ENCODE data around the gene RBM42.

The RBM42 gene

DNA sequence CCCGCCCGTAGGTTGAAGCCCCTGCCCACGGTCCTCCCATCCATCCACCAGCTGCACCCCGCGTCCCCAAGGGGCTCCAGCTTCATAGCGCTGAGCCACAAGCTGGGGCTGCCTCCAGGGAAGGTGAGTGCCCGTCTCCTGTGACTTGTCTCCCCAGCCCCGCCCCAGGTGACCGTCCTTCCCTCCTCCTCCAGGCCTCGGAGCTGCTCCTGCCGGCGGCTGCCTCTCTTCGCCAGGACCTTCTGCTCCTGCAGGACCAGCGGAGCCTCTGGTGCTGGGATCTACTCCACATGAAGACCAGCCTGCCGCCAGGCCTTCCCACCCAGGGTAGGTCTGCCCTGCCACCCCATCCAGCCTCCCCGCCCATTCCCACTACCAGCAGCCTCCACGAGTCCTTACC is 8.8 kb upstream of the RBM42 start:
- no peak for DNase-seq (ENCODE audit: low spot score)

DNA sequence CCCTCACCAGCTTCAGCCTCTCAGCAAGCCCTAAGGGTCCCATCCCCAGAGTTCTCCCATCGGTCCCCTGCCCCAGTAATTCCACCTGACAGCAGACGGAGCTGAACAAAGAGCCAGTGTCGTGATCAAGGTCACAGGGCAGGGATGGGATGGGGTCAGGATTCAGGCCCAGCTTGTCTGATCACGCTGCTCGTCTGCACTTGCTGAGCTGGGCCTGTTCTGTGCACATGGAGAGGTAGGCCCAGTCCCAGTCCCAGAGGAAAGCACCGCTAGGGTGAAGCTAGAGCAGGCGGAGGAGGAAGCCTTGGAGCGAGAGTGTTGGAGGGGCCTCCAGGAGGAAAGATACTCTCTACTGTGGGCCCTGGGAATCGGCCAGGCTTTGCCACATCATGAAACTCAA is 7.1 kb upstream of the RBM42 start:
- no peak for DNase-seq (ENCODE audit: low spot score)

GRCh38 chr19:35622750-35623149 is 6.1 kb upstream of the RBM42 start:
- DNase-seq (ENCODE audit: low spot score): no peak

- DNase-seq (ENCODE audit: low spot score): no peak
Measured at GRCh38 chr19:35623327-35624010, 5.4 kb upstream of the RBM42 start.

DNA sequence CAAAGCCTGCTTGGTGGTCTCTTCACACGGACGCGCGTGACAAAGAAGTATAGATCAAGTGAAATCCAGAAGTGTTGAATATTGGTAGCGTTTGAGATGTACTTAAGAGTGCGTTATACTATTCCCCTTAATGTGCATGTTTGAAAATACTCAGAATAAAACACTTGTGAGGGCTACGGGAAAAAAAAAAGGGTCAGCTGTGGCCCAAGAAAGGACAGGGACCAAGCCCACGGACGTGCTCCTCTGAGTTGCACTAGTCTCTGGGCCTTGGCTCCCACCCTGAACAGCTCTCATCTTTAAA is 622 bp upstream of the RBM42 start:
- DNase-seq (ENCODE audit: low spot score): no peak

DNA sequence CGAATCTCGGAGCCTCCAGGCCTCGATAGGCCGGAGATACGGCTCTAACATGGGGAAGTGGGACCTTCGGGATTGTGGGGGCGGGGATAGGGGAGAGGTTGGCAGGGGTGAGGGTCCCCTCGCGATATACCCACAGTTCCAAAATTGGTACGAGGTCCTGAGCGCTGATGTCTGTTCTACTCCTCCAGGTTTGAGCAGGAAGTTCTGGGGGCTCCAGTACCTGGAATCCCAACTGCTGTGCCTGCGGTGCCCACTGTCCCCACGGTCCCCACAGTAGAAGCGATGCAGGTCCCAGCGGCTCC is 447 bp downstream of the RBM42 start:
- DNase-seq (ENCODE audit: low spot score): no peak

DNA sequence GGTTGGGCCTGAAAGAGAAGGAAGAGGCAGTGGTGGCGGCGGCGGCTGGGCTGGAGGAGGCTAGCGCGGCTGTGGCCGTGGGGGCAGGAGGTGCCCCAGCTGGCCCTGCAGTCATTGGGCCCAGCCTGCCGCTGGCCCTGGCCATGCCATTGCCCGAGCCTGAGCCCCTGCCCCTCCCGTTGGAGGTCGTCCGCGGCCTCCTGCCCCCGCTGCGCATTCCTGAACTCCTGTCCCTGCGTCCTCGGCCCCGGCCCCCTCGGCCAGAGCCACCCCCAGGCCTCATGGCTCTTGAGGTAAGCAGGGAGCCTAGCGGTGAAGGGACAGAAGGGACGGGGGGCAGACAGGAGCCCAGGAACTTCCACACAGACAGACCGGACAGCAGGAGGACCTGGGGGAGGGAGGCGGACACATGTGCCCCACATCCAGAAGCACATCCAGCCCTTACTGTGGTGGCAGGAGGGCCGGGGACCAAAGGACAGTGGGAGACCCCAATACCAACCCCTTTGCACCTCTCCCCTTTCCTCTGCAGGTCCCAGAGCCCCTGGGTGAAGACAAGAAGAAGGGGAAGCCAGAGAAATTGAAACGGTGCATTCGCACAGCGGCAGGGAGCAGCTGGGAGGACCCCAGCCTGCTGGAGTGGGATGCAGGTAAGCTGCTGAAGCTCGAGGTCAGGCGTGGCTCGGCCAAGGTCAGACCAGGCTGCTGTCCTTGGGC is 5.0 kb downstream of the RBM42 start:
- no peak for DNase-seq (ENCODE audit: low spot score)

DNA sequence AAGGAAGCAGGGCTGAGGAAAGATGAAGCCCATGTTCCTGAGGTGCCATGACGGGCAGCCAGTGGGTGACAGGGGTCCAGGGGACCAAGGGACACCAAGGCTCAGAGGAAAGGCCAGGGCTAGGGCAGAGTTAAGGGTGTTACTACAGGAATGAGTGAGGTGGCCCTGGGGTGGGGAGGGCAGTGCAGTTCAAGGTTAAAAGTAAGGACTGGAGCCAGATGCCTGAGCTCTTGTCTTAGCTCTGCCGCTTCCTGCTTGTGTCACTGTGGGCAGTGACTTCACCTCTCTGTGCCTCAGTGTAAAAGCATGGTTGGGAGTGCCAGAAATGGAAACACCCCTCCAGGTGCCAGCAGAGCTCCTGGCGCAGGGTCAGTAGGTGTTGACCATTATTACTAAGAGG is 7.8 kb downstream of the RBM42 start:
- DNase-seq (ENCODE audit: low spot score): no peak

DNA sequence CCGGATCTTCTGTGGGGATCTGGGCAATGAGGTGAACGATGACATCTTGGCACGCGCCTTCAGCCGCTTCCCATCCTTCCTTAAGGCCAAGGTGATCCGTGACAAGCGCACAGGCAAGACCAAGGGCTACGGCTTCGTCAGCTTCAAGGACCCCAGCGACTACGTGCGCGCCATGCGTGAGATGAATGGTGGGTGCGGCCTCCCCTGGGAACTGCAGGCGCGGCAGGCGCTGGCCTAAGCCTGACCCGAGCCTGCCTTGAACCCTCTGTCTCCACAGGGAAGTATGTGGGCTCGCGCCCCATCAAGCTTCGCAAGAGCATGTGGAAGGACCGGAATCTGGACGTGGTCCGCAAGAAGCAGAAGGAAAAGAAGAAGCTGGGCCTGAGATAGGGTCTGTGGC is 8.3 kb downstream of the RBM42 start:
- no peak for DNase-seq (ENCODE audit: low spot score)

- DNase-seq (ENCODE audit: low spot score): no peak
Measured at GRCh38 chr19:35639321-35639639, 10.4 kb downstream of the RBM42 start.

DNA sequence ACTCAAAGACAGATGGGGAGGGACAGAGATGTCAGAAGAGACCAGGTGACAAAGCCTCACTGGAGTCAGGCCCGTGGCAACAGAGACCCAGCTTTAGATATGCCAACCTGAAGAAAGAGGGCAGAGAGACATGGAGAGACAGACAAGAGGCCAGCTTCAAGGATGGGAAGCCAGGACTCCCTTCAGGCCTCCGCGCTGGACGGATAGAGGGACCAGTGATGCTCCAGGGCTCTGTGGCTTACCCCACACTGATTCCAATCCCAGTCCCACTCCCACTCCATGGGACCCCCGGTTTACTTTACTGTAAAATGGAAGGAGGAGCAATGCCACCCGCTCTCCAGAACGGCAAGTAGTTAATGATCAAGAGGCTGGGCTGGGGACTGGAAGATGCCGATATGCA is 11.0 kb downstream of the RBM42 start:
- DNase-seq (ENCODE audit: low spot score): no peak

DNA sequence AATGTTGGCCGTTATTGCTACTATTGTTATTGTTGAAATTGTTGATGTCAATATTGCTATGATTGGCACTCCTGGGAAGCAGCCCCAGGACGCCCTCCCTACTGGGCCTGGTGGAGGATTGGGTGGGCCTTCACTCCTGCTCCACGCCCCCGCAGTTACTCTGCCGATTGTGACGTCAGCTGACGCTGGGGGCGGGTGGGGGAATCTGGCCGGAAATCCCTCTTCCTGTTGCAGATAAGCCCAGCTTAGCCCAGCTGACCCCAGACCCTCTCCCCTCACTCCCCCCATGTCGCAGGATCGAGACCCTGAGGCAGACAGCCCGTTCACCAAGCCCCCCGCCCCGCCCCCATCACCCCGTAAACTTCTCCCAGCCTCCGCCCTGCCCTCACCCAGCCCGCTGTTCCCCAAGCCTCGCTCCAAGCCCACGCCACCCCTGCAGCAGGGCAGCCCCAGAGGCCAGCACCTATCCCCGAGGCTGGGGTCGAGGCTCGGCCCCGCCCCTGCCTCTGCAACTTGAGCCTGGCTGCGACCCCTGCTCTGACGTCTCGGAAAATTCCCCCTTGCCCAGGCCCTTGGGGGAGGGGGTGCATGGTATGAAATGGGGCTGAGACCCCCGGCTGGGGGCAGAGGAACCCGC is 12.8 kb downstream of the RBM42 start, which contains the start of gene ETV2:
Gene ETV2 (plus strand): TSS at position 231 of the 637 bp plus-strand sequence. CDS start 716 bp downstream, outside the sequence.
- no peak for DNase-seq (ENCODE audit: low spot score)

DNA sequence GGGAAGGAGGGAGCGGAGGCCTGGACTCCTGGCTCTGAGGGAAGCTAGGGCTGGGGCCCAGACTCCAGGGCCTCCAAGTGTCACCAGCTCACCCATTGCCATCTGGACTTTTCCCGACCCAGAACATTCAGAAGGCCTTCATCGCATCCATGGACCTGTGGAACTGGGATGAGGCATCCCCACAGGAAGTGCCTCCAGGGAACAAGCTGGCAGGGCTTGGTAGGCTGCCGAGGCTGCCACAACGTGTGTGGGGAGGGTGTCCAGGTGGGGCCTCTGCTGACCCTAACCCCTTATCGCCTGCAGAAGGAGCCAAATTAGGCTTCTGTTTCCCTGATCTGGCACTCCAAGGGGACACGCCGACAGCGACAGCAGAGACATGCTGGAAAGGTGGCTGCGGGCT is 13.5 kb downstream of the RBM42 start:
- no peak for DNase-seq (ENCODE audit: low spot score)

DNA sequence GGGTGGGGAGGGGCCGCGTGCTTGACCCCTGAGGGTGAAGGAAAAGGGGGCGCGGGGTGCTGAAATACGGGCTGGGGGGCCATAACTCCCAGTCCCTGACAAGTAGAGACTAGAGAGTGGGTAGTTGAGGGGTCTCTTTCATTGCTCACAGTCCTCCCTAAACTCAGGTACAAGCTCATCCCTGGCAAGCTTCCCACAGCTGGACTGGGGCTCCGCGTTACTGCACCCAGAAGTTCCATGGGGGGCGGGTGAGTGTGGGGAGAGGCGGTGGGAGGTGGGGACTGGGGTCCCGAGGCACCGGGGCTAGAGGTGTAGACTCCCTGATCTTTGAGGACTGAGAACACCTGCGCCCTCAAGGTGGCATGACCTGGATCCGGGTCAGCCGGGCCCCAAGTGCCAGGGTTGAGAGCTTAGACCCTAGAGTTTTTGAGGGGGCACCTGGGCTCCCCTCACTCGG is 14.0 kb downstream of the RBM42 start:
- DNase-seq (ENCODE audit: low spot score): no peak

GRCh38 chr19:35643255-35644205 is 14.7 kb downstream of the RBM42 start:
- DNase-seq (ENCODE audit: low spot score): peak; percentile 86

GRCh38 chr19:35644206-35644986 is 15.6 kb downstream of the RBM42 start:
- peak; percentile 95 for DNase-seq (ENCODE audit: low spot score)

DNA sequence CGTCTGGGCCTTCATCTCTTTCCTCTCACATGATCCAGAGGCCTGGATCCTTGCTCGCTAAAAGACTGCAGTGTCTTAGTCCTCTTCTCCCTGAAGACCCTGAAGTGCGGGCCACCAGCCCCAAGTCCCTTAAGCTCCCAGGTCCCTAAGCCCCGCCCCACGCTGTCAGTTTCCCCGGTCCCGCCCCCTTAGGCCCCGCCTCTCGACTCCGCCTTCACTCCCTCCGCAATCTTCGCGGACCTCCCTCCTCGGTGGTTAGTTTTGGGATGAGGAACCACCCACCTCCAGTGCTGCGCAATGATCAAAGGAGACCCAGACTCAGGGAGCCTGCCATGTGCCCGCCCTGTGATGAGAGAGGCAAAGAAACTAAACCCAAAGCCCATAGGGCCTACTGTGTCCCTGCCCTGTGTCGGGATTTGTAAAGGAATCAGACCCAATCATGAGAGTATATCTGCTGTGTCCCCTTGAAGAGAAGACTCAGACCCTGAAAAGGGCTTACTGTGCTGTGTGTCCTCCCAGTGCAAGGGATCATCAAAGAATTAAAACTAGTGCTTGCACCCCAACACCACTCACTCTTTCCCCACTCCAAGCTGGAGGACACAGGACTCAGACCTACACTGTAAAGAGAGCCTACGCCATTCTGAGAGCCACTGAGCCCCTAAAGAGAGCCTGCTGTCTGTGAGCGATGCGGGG is 16.3 kb downstream of the RBM42 start:
- DNase-seq (ENCODE audit: low spot score): peak; percentile 67

DNA sequence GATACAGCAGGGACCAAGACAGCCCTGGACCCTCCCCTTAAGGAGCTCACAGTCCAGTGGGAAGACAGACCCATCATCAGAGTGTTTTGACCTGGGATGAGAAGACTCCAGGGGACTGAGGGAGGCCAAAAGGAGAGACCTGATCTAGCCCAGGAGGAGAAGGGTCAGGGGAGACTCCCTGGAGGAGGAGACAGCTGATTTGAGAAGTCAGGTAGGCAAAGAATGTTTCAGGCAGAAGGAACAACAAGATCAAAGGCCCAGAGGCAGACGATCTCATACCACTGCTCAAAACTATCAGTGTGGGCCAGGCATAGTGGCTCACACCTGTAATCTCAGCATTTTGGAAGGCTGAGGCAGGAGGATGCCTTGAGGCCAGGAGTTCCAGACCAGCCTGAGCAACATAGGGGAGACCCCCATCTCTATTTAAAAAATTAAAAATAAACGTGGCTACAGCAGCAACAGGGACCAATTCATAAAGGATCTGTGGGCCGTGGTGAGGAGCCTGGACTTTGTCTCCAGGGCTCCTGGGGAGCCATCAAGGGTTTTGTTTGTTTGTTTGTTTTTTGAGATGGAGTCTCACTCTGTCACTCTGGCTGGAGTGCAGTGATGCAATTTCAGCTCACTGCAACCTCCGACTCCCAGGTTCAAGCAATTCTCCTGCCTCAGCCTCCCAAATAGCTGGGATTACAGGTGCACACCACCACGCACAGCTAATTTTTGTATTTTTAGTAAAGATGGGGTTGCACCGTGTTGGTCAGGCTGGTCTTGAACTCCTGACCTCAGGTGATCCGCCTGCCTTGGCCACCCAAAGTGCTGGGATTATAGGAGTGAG is 17.1 kb downstream of the RBM42 start:
- no peak for DNase-seq (ENCODE audit: low spot score)

GRCh38 chr19:35648017-35648961 is 19.5 kb downstream of the RBM42 start, which contains the start of gene COX6B1:
TSS of gene COX6B1 (plus strand) at chr19:35648323. CDS start at chr19:35651244, 2,921 bp downstream.
- peak; percentile 99 for DNase-seq (ENCODE audit: low spot score)

Data from RKO (cell line).